KOPT-K1 (cell line): ENCODE results near the gene TMEM18.

Experiments
- H3K27ac ChIP-seq: fragments of 200-600 bp; sonication (generic); 2 replicates; pipeline ENCODE4 v1.5.1; 2016; ENCODE audit warnings: antibody characterized with exemption, mild to moderate bottlenecking, low read depth, low read length; ENCODE audit not compliant: poor library complexity, severe bottlenecking
- H3K36me3 ChIP-seq: fragments of 200-600 bp; sonication (generic); 2 replicates; pipeline ENCODE4 v1.5.1; 2017; ENCODE audit warnings: antibody characterized with exemption, mild to moderate bottlenecking, low read length, moderate library complexity; ENCODE audit not compliant: insufficient read depth
- H3K9me3 ChIP-seq: fragments of 200-600 bp; sonication (generic); 2 replicates; pipeline ENCODE4 v1.5.1; 2017; ENCODE audit warnings: antibody characterized with exemption, low read length, mild to moderate bottlenecking; ENCODE audit not compliant: insufficient read depth, poor library complexity, severe bottlenecking

TMEM18 gene

GRCh38 chr2:656676-657075 lies 20.5 kb downstream of the TMEM18 start:
- Histone ChIP-seq H3K36me3 (no peaks in the 10 kb centered on the region), H3K9me3 (no peaks in the 10 kb centered on the region), H3K27ac (peak overlapping the region; percentile 83)

- H3K36me3 ChIP-seq, result no peaks in the 10 kb centered on the region
- peak overlapping the region; percentile 83 for H3K27ac ChIP-seq
- H3K9me3 ChIP-seq, result no peaks in the 10 kb centered on the region
Measured at GRCh38 chr2:655626-656025, 21.6 kb downstream of the TMEM18 start.

GRCh38 chr2:654896-655295 lies 22.3 kb downstream of the TMEM18 start:
- no peaks in the 10 kb centered on the region for H3K36me3 ChIP-seq

GRCh38 chr2:653645-654425 lies 23.4 kb downstream of the TMEM18 start:
- Histone ChIP-seq H3K36me3 (no peaks in the 10 kb centered on the region), H3K27ac (peak overlapping the region; percentile 83), H3K9me3 (no peaks in the 10 kb centered on the region)

More at GRCh38 chr2:654896-655295, 22.3 kb downstream of the TMEM18 start:
- Histone ChIP-seq H3K9me3 (no peaks in the 10 kb centered on the region), H3K27ac (peak overlapping the region; percentile 83)

- no peaks in the 10 kb centered on the region for H3K36me3 ChIP-seq
- peak overlapping the region; percentile 83 for H3K27ac ChIP-seq
- no peaks in the 10 kb centered on the region for H3K9me3 ChIP-seq
Measured at GRCh38 chr2:652881-653480, 24.2 kb downstream of the TMEM18 start.

GRCh38 chr2:651951-652373 lies 25.2 kb downstream of the TMEM18 start:
- Histone ChIP-seq H3K27ac (no peak overlapping the region), H3K9me3 (no peaks in the 10 kb centered on the region), H3K36me3 (no peaks in the 10 kb centered on the region)

GRCh38 chr2:650343-651310 lies 26.6 kb downstream of the TMEM18 start:
- Histone ChIP-seq H3K36me3 (no peaks in the 10 kb centered on the region), H3K9me3 (no peaks in the 10 kb centered on the region), H3K27ac (no peak overlapping the region)

GRCh38 chr2:649426-650342 lies 27.5 kb downstream of the TMEM18 start:
- Histone ChIP-seq H3K9me3 (no peaks in the 10 kb centered on the region), H3K27ac (no peak overlapping the region), H3K36me3 (no peaks in the 10 kb centered on the region)

- no peaks in the 10 kb centered on the region for H3K36me3 ChIP-seq
- H3K9me3 ChIP-seq, result no peaks in the 10 kb centered on the region
- H3K27ac ChIP-seq, result no peak overlapping the region
Measured at GRCh38 chr2:648476-649424, 28.5 kb downstream of the TMEM18 start.

- H3K27ac ChIP-seq, result no peak overlapping the region
- H3K9me3 ChIP-seq, result no peaks in the 10 kb centered on the region
- H3K36me3 ChIP-seq, result no peaks in the 10 kb centered on the region
Measured at GRCh38 chr2:647691-648231, 29.4 kb downstream of the TMEM18 start.

- Histone ChIP-seq H3K36me3 (no peaks in the 10 kb centered on the region), H3K27ac (no peak overlapping the region), H3K9me3 (no peaks in the 10 kb centered on the region)
Measured at GRCh38 chr2:647003-647560, 30.1 kb downstream of the TMEM18 start.

GRCh38 chr2:644871-645270 lies 32.3 kb downstream of the TMEM18 start:
- H3K27ac ChIP-seq, result no peak overlapping the region
- H3K36me3 ChIP-seq, result no peaks in the 10 kb centered on the region
- no peaks in the 10 kb centered on the region for H3K9me3 ChIP-seq

GRCh38 chr2:643761-644160 lies 33.4 kb downstream of the TMEM18 start:
- H3K36me3 ChIP-seq, result no peaks in the 10 kb centered on the region
- H3K9me3 ChIP-seq, result no peaks in the 10 kb centered on the region
- no peak overlapping the region for H3K27ac ChIP-seq
